ENCODE measurements around the gene POLR1A. TPM values are rescaled to one million over a fixed set of nuclear protein-coding genes. Genes with fewer than 3 reads are reported as not detected.

The POLR1A gene
- total RNA-seq, 5 donors from 2014 or later (not counting 1 experiment from before 2014, with no cell fraction given) = 22.0 to 28.7 (median 25.7) TPM

Other genes starting within 250 kb of the POLR1A start
- gene ST3GAL5, start 216.9 kb downstream of the POLR1A start, total RNA-seq = 10 to 100 TPM; 22.8 to 56.2 (median 31.9) TPM
- 100 to 1,000 TPM; 145 to 153 (median 151) TPM for gene PTCD3, start 349 bp upstream of the POLR1A start, total RNA-seq
- gene IMMT, start 89.6 kb upstream of the POLR1A start, total RNA-seq = 10 to 100 TPM; 71.0 to 93.5 (median 75.2) TPM
- 10 to 100 TPM in 4 of 5 donors, 1 to 10 TPM in 1; 6.4 to 25.9 (median 21.8) TPM for gene MRPL35, start 93.6 kb upstream of the POLR1A start, total RNA-seq
- 1 to 10 TPM in 1 of 5 donors, under 1 TPM in 3, not detected in 1; 0.12 to 1.0 (median 0.18) TPM for gene REEP1, start 231.7 kb upstream of the POLR1A start, total RNA-seq

All from T-cell (primary cell).